C1 segment of cervical spinal cord (tissue), 14 donors: ENCODE data around the gene S100A7A.
A peak's percentile ranks its signal among the peaks of the same experiment; 100 is the strongest.
"Not testable (repeated sequence)": the region's sequence is repeated elsewhere in the genome, so short reads cannot be mapped to it uniquely, and the experiment has no call there.

ENCODE experiments used
- DNase-seq, 14 donors: peaks; one replicate each; lab custom pipeline; 2025; lab: John Stamatoyannopoulos, UW

S100A7A gene

DNA sequence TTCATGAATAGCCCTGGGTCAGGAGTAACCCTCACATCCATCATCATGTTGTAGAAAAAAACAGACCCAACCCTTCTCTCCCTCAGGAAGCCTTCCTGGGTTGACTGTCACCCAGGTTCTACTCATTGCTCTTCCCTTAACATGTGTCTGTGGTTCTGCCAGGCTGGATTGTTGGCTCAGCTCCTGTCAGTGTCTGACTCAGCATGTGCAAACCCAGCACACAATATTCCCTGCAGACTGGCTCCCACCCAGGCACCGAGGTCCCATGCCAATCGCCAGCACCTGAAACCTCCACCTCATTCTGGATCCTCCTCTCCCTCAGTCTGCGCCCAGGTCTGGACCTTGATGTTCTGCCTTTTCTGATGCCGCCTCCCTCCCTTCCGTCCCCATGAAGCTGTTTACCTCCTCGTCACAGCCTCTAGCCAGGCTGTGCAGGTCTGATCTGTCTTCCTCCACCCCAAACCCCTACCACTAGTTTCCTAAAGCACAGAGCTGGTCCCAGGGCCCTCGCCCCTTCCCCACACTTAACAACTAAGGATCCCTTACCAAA, 21.1 kb upstream of the S100A7A start:
- no peak for DNase-seq

DNA sequence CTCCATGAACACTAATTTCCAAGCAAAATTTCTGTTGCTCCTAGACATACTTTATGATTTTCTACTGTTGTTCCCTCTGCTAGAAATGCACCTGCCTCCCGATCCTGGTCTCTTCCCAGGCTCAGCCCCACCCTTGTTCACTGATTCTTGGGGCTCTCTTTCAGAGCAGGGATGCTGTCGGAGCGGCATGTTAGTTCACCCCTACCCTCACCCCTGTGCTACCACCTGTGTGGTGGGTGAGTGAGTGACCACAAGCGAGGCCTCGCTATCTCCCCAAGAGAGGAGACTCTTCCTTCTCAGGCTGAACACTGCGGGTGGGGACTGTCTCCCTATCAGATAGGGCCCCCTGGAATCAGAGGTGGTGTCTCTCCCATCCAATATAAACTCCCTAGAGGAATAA, 20.5 kb upstream of the S100A7A start:
- no peak for DNase-seq

DNA sequence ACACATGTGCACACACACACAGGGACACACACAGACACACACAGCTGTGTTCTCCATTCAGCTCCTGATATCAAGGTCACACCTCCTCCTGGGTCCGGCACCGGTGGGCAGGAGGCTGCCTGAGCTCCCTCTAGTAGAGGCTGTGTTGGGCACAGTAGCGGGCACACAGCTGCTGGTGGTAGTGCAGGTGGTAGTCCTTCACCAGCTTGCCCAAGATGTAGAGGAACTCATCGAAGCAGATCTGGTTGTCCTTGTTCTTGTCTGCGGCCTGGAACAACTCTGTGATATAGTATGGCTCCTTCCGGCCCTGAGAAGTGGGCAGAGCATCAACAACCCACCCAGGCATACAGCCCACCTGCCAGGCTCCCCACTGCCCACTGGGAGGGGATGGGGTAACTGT, 19.9 kb upstream of the S100A7A start:
- DNase-seq = no peak

DNA sequence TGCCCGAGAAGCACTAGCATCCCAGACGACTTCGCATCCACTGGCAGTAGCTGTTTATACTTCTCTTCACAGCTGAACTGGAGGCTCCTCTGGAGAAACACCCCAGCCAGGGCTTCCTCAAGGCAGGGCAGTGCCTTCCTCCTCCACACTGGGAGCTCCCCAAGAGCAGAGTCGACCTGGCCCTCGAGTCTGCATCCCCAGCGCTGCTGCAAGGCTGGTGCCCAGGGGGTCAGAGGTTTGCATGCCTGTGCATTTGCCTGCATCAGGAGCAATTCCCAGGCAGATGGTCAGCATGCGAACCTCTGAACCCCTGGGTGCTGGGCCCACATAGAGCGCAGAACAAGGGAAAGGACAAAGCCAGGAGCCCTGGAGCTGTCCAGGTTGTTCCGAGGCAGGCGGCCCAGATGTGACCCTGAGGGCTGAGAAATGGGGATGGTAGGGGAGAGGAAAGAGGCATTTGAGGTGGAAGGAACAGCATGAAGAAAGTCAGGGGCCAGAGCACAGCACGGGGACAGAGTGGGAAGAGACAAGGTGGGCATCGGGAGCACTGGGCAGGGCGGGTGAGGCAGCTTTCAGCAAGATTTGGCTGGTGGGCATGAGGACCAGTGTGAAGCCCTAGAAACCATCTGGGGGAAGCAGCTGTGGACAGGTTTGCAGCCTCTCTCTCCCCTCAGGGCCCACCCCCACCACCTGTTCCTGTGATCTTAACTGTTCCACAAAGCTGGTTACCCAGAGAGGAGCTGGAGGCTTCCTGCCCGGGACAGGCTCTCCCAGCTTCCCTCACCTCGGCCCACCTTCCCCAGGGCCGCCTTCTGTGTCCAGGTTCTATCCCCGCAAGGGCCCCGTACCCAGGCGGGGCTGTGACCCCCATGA, 19.0 kb upstream of the S100A7A start:
- no peak for DNase-seq

DNA sequence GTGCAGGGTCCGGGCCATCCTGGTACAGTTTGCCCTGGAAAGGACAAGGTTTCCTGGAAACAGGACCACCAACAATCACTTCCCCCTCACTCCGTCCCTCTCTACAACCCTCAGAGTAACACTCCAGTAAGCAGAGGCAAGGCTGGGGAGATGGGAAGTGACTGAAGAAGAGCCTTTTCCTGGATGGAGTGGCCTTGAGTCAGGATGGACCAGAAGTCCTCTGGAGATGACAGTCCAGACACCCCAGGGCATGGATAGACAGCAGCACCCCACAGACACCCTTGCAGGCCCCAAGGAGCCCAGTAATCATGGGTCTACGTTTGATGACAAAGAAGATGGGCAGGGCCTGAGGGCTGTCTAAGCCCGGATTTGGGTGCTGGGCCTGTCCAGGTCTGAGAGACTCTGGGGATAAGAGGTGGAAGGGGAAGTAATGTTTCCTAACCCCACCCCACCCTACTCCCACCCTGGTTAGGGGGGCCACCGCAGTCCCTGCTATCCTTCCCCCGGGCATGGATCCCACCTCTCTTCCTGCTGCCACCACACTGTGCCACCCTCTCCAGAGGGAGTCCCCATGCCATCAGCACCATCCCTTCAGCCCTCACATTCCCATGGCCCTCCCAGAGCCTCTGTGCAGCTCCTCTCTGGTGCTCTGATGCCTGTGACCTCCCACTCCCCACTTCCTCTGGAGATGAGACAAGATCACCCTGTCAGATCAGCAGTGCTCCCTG, 18.2 kb upstream of the S100A7A start:
- no peak for DNase-seq

DNA sequence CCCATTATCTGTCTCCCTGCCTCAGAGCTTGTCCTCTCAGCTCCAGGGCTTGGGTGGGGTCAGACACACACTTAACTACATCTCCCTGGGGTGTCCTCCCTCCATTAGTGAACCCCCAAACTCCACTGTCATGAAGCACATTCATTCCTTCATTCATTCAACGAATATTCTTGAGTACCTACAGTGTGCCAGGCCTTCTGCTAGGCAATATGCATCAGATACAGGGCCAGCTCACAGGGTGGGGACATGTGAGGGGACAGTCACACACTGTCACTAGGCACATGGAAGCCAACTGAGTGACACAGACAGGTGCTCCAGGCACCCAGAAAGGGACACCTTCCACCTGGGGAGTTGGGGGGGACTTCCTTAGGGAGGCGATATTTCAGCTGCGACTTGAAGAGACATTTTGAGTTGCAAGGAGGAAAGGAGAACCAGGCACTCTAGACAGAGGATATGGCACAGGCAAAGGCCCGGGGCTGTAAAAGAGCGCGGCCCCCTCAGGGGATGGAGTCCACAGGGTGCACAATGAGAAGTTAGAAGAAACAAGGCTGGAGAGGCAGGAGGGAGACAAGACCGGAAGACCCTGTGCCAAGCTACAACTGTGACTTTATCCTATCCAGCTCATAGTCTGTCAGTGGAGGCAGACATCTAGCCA, 16.8 kb upstream of the S100A7A start:
- no peak for DNase-seq

DNA sequence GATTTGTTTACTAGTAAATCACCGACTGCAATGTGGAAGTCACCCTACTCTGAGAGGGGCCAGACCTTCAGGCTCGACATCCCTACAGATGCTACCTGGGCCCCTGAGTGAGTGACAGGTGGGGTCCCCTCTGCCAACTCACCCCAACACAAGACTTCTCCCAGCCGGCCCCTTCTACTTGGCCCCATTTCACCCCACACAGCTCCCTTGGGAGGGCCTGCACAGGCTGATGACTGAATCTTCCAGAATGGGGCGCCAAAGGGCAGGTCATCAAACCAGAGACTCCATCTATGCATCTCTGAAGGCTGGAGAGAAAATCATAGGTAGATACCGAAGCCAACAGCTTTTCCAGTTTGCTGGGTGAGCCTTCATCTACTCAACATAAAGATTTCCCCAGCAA, 16.1 kb upstream of the S100A7A start:
- DNase-seq = no peak

DNA sequence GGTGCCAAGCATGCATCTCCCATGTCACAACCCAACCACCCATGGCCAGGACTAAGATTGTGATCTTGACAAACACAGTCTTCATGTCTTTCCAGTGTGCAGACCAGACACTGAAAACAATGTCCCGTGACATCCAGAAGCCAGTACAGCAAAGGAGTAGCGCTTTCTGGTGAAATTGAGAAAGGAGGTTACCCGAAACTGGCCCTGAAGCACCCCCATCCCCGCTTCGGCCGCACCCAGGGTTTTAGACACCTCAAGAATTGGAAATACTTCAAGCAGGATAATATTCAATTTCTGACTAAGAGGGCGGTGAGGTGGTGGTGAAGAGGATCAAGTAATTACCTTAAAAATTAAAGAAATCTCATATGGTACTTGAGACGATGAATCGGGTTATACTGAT, 14.9 kb upstream of the S100A7A start:
- DNase-seq = no peak

DNA sequence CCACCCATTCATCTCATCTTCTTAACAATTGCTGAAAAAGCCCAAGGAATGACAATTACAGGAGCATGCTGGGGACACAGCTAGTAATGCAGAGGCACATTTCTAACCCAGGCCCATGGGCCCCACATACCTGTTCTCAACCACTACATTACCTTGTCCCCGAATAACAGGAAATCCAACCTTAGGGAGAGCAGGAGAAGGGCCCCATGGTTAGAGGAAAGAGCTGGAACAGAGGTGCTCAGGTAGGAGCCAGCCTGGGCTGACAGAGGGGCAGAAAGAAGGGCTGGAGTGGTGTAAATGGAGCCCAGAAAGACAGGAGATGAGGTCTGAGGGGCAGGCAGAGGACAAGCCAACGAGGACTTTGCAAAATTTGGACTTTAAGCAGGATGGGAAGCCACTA, 14.1 kb upstream of the S100A7A start:
- no peak for DNase-seq

DNA sequence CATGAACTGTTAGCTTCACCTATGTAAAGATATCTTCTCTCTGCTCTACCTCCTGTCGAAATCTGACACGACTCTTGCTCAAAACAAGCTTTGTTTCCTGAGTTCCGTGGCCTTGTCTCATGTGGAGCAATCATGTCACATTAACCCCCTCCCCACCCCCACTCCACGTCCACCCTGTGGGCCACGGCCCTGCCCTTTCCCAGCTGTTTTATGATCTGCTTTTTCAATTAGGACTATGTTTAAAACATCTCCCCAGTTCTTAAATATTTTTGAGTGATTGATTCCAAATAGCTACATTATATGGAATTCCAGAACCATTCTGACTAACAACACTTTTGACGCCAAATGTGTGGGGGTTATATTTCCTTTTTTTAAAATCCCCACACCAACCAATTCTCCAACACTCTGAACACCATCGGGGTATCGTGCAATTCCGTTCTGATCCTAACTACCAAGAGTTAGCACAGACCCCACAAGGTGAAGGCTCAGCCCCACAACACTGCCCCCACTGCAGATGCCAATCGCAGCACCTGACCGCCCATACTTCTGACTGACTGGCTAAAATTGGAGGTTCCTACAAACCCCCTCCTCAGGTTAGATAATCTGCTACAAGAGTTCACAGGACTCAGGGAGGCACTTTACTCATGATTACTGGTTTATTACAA, 12.8 kb upstream of the S100A7A start:
- no peak for DNase-seq

DNA sequence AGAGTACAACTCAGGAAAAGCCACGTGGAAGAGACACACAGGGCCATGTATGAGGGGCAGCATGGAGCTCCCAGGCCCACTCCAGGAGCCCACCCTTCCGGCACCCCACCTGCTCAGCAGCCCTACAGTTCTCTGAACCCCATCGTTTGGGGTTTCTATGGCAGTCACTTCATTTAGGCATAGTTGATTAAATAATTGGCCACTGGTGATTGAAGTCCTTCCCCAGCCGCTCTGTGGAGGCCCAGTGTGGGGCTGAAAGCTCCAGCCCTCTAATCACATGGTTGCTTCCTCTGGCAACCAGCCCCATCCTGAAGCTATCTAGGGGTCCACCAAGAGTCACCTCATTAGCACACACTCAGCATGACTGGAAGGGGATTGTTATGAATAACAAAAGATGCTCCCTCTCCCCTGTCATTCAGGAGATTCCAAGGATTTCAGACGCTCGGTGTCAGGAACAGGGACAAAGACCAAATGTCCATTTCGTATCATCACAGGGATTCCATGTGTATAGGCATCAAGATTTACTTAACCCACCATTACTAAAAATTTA, 12.2 kb upstream of the S100A7A start:
- DNase-seq = no peak

DNA sequence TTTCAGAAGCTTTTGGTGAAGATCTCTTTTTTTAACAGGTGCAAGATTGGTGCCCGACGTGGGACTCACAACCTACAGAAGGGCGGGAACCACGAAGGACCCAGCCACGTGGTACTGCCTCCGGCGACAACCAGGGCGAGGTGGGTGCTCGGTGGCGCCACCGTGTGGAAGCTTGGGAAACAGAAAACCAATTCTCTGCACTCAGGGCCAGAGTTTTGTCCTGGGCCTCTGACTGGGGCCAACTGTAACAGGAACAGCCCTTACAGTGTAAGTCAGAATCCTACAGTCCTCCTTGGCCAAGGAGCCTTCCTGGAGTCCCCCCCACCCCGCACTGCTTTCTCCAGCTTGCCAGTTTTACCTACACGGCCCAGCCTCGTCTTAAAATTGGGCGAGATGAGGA, 11.6 kb upstream of the S100A7A start:
- peak in 2 of 14 donors; percentile 2 to 3 for DNase-seq

DNA sequence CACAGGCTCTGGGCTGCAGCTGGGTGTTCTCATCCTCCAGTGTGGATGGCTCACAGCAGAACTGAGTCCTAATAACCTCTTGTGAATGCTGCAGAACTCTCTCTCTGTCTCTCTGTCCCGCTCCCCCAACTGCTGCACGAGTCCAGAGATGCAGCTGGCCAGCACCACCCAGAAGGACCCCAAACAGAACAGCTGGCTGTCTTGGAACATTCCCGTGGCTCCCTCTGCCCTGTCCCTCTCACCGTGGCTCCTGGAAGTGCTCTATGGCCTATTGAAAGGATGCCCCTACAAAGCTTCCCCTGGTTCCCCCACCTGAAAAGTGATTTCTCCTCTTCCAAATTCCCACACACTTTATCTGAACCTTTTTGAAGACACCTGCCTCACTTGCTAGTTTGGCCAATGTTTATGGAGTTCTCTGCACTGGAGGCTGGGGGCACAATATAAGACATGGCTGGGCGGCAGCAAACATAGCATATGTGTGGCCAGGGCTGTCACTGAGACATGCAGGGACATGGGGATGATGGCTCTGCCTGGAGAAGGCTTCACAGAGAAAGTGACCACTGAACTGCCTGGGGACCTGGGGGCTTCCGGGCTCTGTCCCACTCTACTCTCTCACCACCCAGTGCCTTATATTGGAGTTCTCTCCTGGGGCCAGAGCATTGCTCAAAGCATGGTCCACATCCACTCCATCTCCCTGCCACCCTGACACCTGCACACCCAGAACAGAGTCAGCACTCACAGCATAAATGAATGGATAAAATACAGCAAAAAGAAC, 10.3 kb upstream of the S100A7A start:
- not testable (repeated sequence) for DNase-seq

DNA sequence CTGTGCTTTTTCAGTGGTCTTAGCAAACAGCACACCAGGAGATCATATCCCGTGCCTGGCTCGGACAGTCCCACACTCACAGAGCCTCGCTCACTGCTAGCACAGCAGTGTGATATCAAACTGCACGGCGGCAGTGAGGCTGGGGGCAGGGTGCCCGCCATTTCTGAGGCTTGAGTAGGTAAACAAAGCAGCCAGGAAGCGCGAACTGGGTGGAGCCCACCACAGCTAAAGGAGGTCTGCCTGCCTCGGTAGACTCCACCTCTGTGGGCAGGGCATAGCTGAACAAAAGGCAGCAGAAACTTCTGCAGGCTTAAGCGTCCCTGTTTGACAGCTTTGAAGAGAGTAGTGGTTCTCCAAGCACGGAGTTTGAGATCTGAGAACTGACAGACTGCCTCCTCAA, 9.0 kb upstream of the S100A7A start:
- DNase-seq = not testable (repeated sequence)

DNA sequence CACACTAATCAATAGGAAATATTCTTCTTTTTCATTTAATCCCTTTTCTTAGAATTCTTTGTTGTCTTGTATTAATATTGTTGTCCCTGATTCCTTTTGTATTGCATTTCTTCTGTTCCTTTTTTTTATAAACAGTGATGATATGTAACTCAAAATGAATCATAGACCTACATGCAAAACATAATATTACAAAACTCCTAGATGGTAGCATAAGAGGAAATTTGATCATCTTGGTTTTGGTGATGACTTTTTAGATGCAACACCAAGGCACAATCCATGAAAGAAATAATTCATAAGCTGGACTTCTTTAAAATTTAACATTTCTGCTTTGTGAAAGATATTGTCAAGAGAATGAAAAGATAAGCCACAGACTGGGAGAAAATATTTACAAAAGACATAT, 2.4 kb upstream of the S100A7A start:
- not testable (repeated sequence) for DNase-seq

DNA sequence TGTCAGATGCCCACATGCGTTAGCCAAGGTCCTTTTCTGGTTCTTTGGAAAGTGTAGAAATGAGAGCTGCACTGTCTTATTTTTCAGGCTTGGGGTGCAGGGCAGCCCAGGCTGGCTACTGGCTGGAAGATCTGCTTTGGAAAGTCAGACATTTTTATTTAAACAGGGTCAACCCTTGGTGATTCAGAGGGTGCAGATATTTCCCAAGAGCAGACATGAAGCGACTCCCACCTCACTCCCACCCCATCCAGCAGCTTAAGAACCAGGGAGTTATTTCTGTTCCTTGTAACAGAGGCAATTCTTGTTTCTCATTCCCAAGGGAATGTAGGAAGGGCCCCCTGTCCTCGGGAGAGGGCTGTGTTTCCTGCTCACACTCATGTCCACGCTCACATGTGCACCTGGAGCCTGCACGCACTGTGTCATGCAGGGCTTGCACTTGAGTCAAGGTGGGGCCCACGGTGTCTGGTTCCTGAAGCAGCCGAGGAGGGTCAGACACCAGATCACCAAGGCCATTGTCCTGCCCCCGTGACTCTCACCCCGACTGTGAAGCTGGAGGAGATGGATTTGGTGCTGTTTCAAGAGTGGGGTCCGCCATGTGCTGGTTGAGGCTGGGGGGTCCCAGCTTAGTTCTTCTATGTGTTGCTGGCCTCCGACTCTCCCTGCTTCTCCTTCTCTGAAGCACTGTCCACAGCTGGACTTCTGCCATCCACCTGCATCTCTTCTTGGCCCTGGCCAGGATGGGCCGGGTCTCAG, 992 bp downstream of the S100A7A start:
- DNase-seq = no peak

DNA sequence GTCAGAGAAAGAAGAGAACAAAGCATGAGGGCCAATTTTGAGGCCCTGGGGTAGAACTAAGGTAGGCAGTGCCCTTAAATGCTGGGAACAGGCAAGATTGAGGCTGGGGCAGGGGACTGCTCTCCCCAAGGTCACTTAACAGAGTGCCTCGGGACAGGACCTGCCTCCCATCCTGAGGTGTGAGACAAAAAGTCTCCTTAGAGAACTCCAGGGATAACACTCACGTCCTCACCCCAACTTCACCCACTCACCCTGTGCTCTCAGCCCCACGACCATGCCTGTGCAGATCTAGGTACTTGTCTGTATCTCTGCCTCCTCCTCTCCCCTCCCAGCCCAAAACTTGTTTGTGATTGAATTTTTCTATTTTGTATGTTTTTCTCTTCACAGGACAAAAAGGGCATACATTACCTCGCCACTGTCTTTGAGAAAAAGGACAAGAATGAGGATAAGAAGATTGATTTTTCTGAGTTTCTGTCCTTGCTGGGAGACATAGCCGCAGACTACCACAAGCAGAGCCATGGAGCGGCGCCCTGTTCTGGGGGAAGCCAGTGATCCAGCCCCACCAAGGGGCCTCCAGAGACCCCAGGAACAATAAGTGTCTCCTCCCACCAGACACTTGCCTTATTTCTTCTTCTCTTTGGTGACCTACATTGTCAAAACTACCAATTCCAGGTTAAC, 2.6 kb downstream of the S100A7A start:
- DNase-seq = not testable (repeated sequence)

DNA sequence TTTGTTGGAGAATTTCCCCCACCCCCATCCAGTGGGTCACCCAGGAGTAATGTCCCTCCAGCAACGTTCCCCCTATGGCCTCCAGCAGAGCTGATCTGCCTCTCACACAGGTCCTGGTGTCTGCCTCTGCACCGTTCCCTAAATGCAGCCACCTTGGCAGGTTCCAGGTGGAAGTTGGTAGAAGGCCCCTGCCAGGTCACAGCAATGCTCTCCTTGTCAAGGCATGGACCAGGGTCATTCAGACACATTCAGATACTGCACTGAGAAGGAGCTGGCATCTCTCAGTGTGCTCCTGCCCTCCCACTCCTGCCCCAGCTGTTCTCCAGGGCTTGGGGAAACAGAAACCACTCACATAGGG, 3.1 kb downstream of the S100A7A start:
- DNase-seq = not testable (repeated sequence)

DNA sequence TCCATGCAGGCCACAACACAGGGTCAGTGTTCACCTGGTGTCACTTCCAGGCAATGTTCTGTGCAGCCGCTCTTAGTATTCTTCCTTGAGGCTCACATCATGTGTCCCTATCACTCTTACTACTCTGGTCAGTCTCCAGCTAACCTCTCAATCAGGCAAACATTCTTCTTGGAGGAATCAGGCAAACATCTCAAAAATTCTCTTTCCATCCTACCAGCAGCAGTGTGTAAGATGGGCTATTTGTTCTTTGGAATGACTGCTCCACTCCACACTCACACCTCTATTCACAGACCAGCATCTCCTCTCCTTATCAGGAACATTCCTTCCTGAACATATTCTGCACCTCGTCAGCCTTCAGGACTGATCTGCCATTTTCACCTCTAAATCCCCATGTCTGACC, 4.0 kb downstream of the S100A7A start:
- no peak for DNase-seq
